Measurements from ENCODE around the gene PPP1R13B.
A peak's percentile ranks its signal among the peaks of the same experiment; 100 is the strongest.
"Not testable (repeated sequence)": the region's sequence is repeated elsewhere in the genome, so short reads cannot be mapped to it uniquely, and the experiment has no call there.

PPP1R13B gene

DNA sequence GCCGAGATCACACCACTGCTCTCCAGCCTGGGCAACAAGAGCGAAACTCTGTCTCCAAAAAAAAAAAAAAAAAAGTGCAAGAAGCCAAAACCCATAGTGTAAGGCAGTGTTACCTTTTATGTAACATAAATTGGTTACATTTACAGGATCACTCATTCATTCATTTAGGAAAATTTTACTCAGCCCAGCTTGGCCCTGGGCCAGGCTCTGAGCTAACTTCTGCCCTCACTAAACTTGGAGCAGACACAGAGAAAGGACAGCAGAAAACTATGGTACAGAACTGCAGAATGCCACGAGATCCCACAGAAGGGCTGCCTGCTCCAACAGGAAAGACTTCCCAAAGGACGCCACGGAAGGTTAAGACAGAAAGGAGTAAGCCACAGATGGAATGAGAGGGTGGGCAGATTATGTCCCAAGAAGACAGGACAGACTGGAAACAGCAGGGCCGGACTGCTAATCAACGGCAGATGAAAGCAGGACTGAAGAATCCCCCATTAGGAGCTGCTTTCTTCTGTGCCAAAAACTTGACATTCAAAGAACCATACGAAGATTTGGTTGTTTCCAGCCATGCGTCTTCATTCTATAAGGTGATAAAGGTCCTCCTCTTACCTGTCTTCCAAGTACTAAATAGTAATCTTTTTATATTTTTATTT is 18.9 kb downstream of the PPP1R13B start:
- DNase-seq: no peak

DNA sequence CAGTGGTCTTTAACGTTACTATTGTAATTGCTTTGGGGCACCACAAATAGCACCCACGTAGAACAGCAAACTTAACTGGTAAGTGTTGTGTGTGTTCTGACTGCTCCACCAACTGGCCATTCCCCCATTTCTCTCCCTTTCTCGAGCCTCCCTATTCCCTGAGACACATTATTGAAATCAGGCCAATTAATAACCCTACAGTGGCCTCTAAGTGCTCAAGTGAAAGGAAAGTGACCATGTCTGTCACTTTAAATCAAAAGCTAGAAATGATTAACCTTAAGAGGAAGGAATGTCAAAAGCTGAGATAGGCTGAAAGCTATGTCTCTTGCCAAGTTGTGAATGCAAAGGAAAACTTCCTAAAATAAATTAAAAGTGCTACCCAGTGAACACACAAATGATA is 22.3 kb downstream of the PPP1R13B start:
- no peak for DNase-seq

DNA sequence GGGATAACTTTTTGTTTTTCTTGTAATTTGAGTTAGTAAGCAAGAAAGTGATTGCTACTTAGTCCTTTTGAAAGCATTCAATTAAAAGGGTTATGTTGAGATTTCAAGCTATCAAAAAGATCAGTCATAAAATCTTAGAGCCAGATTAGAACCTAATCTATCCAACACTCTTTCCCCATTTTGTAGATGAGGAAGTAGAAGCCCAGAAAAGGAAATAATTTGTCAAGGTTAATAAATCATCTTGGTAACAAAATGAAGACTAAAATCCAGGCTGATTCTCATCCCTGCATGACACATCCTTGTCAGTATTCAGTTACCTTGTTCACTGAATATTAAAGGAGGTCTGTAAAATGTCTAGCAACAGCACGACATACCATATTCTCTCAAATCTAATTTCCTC is 26.5 kb downstream of the PPP1R13B start:
- no peak for DNase-seq

DNA sequence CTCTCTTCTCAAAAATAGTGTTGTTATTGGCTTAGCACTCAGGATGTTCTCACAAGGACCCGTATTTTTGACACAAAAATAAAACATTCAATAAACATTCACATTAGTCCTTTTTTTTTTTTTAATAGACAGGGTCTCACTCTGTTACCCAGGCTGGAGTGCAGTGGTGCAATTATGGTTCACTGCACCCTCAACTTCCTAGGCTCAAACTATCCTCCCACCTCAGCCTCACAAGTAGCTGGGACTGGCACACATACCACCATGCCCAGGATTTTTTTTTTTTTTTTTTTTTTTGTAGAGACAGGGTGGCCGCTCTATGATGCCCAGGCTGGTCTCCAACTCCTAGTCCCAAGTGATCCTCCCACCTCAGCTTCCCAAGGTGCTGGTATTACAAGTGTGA is 27.0 kb downstream of the PPP1R13B start:
- no peak for DNase-seq

DNA sequence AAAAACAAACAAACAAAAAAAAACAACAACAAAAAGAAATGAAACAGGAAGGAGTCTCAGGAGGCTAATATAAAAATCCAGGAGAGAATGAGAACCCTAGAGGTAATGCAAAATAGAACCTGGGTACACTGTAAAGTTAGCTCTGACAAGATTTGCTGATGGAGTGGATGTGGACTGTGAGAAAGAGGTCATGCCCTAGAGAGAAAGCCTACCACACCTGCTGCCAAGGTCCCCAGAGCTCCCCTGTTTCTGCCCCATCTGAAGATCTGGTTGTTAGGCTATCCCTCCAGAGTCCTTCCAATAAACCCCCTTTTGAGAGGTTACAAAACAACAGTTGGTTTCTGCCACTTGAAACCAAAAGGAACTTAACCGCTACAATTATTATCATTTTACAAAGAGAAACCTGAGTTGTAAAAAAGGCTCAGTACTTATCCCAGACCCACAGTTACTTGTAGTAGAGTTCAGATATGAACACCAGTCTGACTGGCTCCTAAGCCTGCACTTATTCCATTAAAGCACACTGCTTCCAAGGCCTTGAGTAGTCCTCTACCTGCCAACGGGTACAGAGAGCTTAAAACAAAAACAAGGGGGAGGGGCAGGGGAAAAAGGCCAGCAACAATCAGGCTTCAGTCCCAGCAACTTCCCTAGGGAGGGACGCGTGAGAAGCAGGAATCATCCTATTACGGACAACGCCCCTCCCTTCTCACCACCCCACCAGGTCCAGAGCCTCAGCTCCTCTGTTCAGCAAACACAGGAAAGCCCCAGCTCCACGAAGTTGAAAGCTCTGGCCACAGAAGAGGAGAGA is 27.7 kb downstream of the PPP1R13B start:
- peak; percentile 52 for DNase-seq

DNA sequence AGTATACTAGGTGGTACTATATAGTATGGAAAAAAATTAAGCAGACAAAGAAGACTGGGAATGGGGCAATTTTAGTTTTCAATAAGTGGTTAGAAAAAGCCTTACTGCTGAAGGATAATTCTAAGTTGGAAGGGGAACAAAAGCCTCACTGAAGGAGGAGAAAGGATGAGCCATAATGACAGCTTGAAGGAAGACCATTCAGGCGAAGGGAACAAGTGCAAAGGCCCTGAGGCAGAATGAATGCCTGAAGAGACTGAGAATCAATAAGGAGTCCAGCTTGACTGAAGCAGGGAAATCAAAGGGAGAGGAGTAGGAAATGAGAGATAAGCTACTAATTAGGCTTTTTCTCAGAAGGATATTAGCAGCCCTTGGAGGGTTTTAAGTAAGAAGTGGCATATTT is 28.5 kb downstream of the PPP1R13B start:
- DNase-seq: no peak

DNA sequence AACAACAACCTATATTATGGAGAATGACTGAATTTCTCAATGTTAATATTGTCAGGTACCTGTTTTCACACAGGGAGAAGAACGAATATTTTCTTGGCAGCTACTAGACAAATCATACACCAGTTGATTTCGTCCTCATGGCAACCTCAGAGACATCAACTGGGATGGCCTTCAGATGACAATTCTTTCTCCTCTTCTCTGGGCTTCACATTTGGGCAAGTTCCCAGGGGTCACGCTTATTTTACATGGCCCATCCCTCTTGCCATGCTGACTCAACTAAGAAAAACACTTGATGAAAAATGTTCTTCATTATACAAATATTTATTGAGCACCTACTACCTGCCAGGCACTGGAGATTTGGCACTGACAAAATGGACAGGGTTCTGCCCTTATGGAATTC is 29.0 kb downstream of the PPP1R13B start:
- no peak for DNase-seq

DNA sequence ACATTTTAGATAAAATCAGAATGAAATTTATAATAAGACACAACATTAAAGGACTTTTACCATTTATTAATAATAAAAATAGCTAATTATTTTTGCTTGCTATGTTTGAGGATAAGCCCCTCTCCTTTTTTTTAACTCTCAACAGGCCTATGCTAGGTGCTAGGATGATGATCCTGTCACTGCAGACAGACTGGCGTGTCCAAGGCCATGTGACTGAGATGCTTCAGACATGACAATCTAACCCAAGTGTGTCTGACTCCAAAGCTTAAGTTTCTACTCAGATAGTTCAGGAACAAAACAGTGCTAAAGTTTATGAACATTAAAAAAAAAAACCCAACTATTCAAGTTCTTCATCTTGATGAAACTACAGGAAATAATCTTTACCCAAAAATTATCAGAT is 29.8 kb downstream of the PPP1R13B start:
- DNase-seq: no peak

DNA sequence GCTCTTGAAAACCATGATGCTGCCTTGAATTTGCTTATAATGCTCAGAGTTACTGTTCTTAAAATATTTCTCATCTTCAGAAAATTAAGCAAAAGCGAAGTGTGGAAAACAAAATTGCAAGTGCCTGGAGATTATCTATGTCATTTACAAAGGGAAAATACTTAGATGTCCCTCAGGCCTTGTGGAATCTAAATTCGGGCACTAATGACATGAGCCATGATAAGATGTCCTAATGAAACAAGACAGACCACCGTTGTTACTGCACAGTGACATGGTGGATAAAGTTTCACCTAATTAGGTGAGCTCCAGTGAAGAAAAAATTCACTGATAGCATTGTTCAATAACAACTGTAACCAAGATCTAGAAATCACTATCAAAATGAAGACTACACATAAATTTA is 30.4 kb downstream of the PPP1R13B start:
- DNase-seq: no peak

DNA sequence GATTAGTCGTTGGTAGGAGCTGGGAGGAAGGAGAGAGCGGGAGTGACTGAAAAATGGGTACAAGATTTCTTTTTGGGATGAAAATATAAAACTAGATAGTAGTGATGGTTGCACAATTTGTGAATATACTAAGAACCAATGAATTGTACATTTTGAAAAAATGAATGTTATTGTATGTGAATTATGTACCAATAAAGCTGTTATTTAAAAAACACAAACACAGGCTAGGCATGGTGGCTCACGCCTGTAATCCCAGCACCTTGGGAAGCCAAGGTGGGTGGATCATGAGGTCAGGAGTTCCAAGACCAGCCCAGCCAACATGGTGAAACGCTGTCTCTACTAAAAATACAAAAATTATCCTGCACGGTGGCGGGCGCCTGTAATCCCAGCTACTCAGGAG is 32.1 kb downstream of the PPP1R13B start:
- DNase-seq: no peak

DNA sequence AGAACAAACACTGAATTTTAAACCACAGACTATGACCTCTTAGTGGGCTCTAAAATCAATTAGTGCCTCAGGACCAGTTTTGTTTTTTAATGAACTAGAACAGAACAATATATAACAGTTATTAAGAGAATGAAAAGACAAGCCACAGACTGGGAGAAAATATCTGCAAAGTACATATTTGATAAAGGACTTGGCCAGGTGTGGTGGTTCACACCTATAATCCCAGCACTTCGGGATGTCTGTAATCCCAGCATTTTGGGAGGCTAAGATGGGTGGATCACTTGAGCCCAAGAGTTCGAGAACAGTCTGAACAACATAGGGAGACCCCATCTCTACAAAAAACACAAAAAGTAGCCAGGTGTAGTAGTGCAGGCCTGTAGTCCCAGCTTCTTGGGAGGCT is 36.2 kb downstream of the PPP1R13B start:
- no peak for DNase-seq

DNA sequence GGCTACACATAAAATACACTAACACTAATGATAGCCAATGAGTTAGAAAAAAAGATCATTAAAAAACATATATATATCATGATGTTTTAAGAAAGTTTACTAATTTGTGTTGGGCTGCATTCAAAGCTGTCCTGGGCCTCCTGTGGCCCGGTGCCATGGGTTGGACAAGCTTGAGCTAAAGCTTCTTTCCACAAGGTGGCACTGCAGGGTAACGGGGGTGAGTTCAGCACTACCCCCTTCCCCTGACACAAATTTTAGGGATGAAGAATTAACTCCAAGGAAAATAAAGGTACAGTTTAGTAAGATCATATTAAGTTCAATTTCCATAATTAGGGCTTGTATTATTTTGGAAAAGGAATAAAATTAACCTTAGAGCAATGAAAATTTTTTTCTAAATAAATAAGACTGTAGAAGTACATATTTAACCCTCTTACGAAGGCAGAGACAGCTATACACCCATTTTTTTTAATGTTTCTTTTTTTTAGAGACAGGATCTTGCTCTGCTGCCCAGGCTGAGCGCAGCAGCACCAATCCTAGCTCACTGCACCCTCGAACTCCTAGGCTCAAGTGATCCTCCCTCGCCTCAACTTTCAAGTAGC is 38.9 kb downstream of the PPP1R13B start:
- peak; percentile 53 for DNase-seq

DNA sequence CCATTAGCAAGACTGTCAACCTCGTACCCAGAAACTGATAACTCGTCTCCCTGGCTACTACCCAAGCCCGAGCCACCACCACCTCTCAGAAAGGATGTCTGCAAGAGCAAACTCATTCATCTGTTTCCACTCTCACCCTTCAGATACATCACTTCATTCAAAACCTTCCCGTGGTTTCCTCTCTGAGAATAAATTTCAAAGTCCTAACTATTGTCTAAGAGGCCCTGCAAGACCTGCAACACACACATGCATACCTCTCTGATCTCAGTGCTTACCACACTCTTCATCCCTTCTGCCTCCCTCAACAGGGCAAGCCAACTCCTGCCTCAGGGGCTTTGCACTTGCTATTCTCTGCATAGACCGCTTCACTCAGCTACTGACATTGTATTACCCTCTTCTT is 40.6 kb downstream of the PPP1R13B start:
- no peak for DNase-seq

DNA sequence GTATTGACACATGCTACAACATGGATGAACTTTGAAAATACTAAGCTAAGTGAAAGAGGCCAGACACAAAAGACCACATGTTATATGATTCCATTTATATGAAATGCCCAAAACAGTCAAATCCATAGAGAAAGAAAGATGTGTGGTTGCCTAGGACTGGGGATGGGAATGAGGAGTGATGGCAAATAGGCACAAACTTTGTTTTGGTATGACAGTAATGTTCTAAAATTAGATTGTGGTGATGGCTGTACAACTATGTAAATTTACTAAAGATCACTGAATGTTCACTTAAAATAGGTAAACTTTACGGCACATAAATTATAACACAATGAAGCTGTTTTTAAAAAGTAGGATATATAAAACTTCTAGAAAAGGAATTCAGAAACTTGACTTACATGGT is 41.7 kb downstream of the PPP1R13B start:
- no peak for DNase-seq

DNA sequence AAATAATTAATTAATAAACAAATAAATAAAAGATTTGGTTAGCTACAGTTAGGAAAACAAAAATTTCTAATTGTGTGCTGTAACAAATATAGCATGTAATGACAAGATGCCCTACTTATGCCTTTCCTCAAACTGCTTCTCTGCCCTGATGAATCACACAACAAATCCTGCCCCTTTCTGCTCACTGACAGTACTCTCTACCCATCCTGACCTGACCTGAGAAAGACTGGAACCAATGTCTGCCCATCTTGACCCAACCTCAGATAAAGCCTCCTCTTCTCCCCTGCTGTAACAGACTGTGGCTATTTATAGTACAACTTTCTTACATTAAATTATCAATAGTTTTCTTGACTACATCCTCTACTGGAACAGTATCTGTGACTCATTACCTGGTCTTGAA is 43.7 kb downstream of the PPP1R13B start:
- no peak for DNase-seq

DNA sequence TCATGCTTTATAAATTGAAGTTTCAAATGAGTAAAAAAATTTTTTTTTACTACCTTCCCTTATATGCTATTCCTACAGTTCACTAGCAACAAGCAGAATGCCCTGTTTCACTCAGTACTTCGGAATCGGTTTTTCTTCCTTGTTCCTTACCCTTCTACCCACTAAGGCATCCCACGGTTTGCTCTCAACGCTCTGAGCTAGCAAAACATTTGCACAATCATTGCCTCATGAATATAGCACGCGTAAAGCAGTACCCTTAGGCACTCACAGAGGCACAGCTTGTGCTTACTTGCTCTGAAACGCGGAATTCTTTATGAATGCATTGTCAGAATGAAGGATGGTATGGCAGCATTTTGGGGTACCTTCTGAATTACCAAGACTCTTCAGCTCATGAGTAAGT is 45.0 kb downstream of the PPP1R13B start:
- DNase-seq: no peak

DNA sequence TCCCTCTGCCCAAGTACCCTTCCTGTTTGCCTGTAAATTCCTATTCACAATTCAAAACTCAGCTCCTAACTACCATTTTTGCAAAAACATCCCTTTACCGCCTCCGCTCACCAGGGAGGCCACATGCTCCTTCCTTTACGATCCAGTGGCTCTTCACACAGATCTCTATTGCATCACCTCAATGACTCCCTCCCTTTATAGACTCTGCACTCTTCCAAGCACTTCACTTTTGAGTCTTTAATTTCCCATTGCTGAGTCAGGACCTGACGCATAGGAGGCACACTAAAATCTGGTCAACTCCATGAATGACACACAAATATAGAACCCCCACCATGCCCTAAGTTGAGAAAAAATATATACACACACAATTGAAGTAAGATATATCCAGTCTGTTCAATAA is 45.9 kb downstream of the PPP1R13B start:
- DNase-seq: peak; percentile 38

DNA sequence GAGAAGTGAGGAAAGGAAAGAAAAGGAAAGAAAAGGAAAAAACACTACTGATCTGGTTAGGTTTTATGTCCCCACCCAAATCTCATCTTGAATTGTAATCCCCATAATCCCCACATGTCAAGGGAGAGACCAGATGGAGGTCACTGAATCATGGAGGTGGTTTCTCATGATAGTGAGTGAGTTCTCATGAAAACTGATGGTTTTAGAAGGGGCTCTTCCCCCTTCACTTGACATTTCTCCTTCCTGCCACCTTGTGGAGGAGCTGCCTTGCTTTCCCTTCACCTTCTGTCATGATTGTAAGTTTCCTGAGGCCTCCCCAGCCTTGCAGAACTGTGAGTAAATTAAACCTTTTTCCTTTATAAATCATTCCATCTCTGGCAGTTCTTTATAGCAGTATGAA is 54.2 kb downstream of the PPP1R13B start:
- not testable (repeated sequence) for DNase-seq

DNA sequence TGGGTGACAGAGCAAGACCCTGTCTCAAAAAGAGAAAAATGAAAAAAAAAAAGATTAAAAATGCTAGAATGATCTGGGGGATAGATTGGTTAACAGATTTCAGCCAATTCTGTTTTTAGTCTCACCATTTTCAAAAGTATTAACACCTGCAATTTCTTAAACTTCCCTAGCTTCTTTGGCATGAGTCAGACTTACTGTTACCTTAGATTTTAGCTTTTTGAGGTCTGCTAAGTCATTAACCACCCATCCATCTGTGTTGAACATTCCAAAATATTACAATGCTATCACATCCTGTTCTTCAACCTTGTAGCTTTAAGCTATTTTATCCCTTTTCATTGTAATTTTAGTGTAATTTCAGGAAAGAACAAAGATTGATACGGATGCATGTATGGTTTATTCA is 59.3 kb downstream of the PPP1R13B start:
- no peak for DNase-seq

DNA sequence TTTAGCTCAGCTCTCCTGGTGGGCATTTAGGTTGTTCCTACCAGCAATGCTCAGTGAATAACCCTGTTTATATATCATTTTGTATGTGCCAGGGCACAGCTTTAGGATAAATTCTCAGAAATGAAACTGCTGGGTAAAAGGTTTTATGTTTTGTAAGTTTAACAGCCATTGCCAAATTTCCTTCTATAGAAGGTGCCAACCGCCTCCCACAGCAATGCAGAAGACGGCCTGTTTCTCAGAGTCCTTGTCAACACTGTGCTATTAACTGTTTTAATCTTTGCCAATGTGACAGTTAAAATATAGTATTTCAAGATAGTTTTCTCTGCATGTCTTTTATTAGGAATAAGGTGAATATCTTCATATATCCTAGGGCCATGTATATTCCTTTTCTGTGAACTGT is 65.0 kb downstream of the PPP1R13B start:
- no peak for DNase-seq

DNA sequence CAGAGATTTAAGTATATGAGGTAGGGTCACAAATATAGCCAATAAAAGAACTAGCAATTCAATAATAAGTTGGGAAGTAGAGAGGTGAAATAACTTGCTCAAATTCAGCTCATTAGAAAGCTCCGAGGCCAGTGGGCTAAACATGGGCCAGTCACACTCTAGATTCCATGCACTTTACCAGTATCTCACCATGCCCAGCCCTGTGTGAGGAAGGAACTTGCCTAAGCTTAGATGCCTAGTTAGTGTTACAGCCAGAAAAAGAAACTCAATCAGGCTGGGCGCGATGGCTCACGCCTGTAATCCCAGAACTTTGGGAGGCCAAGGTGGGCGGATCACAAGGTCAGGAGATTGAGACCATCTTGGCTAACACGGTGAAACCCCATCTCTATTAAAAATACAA is 71.1 kb downstream of the PPP1R13B start:
- DNase-seq: not testable (repeated sequence)

DNA sequence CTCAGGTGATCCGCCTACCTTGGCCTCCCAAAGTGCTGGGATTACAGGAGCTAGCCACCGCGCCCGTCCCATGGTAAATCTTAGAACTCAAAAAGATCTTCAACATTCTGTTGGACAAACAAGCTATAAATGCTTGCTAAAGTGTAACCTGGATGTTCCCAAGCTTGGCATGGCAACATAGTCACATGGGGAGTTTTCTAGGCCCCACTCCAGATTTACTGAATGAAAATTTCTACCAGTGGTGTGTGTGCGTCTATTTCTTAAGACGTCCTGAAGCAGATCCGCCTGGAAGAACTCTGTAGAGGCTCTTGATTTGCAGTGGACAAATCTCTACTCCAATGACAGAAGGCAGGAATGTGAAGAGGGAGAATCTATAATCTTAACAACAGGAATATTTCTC is 71.9 kb downstream of the PPP1R13B start:
- no peak for DNase-seq

DNA sequence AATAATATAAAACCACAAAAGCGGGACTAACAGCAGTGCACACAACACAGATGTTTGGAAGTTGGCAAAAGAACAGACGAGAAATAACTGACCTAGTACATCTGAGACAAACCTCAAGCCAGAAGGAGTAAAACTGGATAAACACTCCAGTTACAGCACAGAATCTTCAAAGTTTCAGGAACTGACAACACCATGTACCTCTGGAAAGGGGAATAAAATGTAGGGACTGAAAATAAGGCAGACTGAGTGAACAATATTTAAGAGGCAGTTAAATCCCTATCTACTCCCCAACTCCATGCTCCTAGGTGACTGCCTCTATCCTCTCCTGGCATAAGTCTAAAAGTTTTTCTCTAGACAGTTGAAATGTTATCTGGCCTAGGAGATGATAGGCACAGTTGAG is 73.9 kb downstream of the PPP1R13B start:
- no peak for DNase-seq

DNA sequence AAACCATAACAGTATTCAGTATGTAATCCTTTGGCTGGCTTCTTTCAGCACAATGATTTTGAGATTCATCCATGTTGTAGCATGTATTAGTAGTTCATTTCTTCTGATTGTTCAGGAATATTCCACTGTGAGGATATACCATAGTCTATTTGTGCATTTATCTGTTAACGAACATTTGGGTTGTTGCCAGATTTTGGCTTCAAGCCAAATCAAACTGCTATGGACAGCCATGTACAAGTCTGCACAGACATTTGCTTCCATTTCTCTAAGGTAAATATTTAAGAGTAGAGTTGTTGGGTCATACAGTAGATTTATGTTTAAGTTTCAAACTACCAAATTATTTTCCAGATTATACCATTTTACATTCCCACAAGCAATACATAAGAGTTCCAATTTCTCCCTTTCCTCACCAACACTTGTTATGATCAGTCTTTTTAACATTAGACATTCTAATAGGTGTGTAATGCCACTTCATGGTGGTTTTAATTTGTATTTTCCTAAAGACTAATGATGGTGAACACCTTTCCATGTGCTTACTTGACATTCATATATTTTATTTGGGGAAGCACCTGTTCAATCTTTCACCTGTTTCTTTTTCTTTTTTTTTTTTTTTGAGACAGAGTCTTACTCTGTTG is 75.2 kb downstream of the PPP1R13B start:
- DNase-seq: no peak
